Vagina (tissue), 2 donors: ENCODE data around the gene ACTL6B. TPM values are rescaled to one million over a fixed set of nuclear protein-coding genes. Genes with fewer than 3 reads are reported as not detected.
"Not testable (repeated sequence)": the region's sequence is repeated elsewhere in the genome, so short reads cannot be mapped to it uniquely, and the experiment has no call there.

Experiments used
- DNase-seq, 2 donors: peaks; one replicate each; pipeline ENCODE4 v3.0.0-alpha.2; 2017; ENCODE audit errors: extremely low spot score in 2 of 2
- H3K27ac ChIP-seq: fragments of 200-600 bp; sonication (generic); one replicate; pipeline ENCODE4 v1.5.1; 2019
- H3K27me3 ChIP-seq: fragments of 200-600 bp; sonication (generic); one replicate; pipeline ENCODE4 v1.5.1; 2019
- H3K36me3 ChIP-seq, 2 donors: fragments of 200-600 bp; sonication (generic); one replicate each; pipeline ENCODE4 v1.5.1; 2017 to 2019
- H3K4me1 ChIP-seq: fragments of 200-600 bp; sonication (generic); one replicate; pipeline ENCODE4 v1.5.1; 2019
- H3K4me3 ChIP-seq, 2 donors: fragments of 200-600 bp; sonication (generic); 1 replicate in 1 of 2; 2 replicates in 1 of 2; pipeline ENCODE4 v1.5.1; 2016 to 2019
- H3K9me3 ChIP-seq: fragments of 200-600 bp; sonication (generic); one replicate; pipeline ENCODE4 v1.5.1; 2019
- CTCF ChIP-seq, 3 experiments: fragments of 450-650 bp in 2 of 3; fragments of 200-600 bp in 1 of 3; sonication (generic) in 1 of 3; IDR thresholded peaks; one replicate each; pipeline ENCODE4 v1.5.1; 2017 to 2019; ENCODE audit warnings: antibody characterized with exemption in 3 of 3, mild to moderate bottlenecking in 2 of 3, moderate library complexity in 2 of 3
- POLR2A ChIP-seq, 2 donors: fragments of 450-650 bp; IDR thresholded peaks; one replicate each; pipeline ENCODE4 v1.6.1; 2017; ENCODE audit warnings: antibody characterized with exemption in 2 of 2, mild to moderate bottlenecking in 2 of 2, moderate library complexity in 2 of 2
- POLR2AphosphoS5 ChIP-seq, 2 donors: sonication (generic); formaldehyde crosslinking; IDR thresholded peaks; one replicate each; pipeline ENCODE4 v1.9.0; 2017; ENCODE audit warnings: antibody characterized with exemption in 2 of 2, mild to moderate bottlenecking in 2 of 2, low read depth in 1 of 2; ENCODE audit not compliant: insufficient read depth in 1 of 2
- intact Hi-C: fragments of 100-400 bp; cut with DNase I; formaldehyde crosslinking; loops from one replicate; pipeline ENCODE4 v1.15.1; 2023
- total RNA-seq: library from RNA; depleted of rRNA; stranded (reverse); fragments of >200 nt; gene quantifications from one replicate; pipeline ENCODE4 v1.2.3, GENCODE V29; 2016

Gene ACTL6B
- total RNA-seq, 1 donor from 2014 or later = 0.49 TPM

- Histone ChIP-seq H3K4me3 (no peak overlapping the region), H3K4me1 (peaks cover 4% of the 10 kb centered on the region), H3K27me3 (no peaks in the 10 kb centered on the region), H3K36me3 (no peaks in the 10 kb centered on the region), H3K9me3 (no peaks in the 10 kb centered on the region), H3K27ac (no peak overlapping the region)
- no peak for DNase-seq
- intact Hi-C loops = loop anchor here (5.0 to 10.0 kb wide), 2 partner anchors 83 to 195 kb away; partner anchors contain the start of genes FBXO24, LRCH4 and TSC22D4
- TF ChIP-seq POLR2A (IDR thresholded peaks at IDR 0.05) = no peak
- no peak for TF ChIP-seq POLR2AphosphoS5 (IDR thresholded peaks at IDR 0.05; ENCODE audit: insufficient read depth in 1 of 2, low read depth in 1 of 2)
- TF ChIP-seq CTCF (IDR thresholded peaks at IDR 0.05) = no peak
These were observed 13.8 kb upstream of the ACTL6B start for GRCh38 chr7:100670074-100670473.

DNA sequence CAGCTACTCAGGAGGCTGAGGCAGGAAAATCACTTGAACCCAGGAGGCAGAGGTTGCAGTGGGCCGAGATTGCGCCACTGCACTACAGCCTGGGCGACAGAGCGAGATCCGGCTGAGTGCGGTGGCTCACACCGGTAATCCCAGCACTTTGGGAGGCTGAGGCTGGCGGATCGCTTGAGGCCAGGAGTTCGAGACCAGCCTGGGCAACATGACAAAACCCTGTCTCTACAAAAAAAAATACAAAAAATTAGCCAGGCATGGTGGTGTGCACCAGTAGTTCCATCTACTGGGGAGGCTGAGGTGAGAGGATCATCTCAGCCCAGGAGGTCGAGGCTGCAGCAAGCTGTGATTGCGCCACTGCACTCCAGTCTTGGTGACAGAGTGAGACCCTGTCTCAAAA is 12.9 kb upstream of the ACTL6B start:
- H3K36me3 ChIP-seq, H3K27ac ChIP-seq, intact Hi-C loops, H3K9me3 ChIP-seq, H3K27me3 ChIP-seq, DNase-seq, H3K4me3 ChIP-seq, H3K4me1 ChIP-seq: not testable (repeated sequence)

- no peaks in the 10 kb centered on the region for H3K9me3 ChIP-seq
- intact Hi-C loops = no loop called here
- peaks cover 4% of the 10 kb centered on the region for H3K4me1 ChIP-seq
- no peaks in the 10 kb centered on the region for H3K36me3 ChIP-seq
- H3K27ac ChIP-seq = no peak overlapping the region
- no peaks in the 10 kb centered on the region for H3K27me3 ChIP-seq
- no peak for TF ChIP-seq POLR2AphosphoS5 (IDR thresholded peaks at IDR 0.05; ENCODE audit: insufficient read depth in 1 of 2, low read depth in 1 of 2)
- no peak overlapping the region for H3K4me3 ChIP-seq
- no peak for DNase-seq
These were observed 11.8 kb upstream of the ACTL6B start for GRCh38 chr7:100668069-100668449.

GRCh38 chr7:100667331-100668068 is 11.3 kb upstream of the ACTL6B start:
- no peak overlapping the region for H3K4me3 ChIP-seq
- no peak overlapping the region for H3K27ac ChIP-seq
- no peaks in the 10 kb centered on the region for H3K27me3 ChIP-seq
- DNase-seq = no peak
- no peaks in the 10 kb centered on the region for H3K36me3 ChIP-seq
- TF ChIP-seq POLR2A (IDR thresholded peaks at IDR 0.05) (no peak), CTCF (IDR thresholded peaks at IDR 0.05) (no peak), POLR2AphosphoS5 (IDR thresholded peaks at IDR 0.05; ENCODE audit: insufficient read depth in 1 of 2, low read depth in 1 of 2) (no peak)
- no peaks in the 10 kb centered on the region for H3K9me3 ChIP-seq
- intact Hi-C loops = no loop called here
- H3K4me1 ChIP-seq = no peaks in the 10 kb centered on the region

DNA sequence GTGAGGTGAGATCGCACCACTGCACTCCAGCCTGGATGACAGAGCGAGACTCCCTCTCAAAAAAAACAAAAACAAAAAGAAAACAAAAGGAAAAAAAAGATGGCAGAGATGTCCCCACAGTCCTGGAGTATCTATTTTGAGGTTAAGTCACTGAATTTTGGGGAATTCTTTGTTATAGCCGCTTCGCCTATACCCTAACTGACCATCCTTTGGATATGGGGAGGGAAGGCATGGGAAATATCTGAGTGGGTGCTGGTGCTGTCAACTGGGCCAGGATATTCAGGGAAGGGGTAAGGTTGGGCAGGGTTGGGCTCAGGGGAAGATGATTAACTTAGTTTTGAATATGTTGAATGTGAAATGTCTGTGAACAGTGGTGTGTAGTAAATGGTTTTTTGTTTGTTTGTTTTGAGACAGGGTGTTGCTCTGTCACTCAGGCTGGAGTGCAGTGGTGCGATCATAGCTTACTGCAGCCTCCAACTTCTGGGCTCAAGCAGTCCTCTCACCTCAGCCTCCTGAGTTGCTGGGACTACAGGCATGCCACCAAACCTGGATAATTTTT is 9.0 kb upstream of the ACTL6B start:
- Histone ChIP-seq H3K36me3 (no peaks in the 10 kb centered on the region), H3K27ac (no peak overlapping the region), H3K27me3 (no peaks in the 10 kb centered on the region), H3K4me3 (no peak overlapping the region), H3K9me3 (no peaks in the 10 kb centered on the region), H3K4me1 (no peaks in the 10 kb centered on the region)
- intact Hi-C loops = no loop called here
- TF ChIP-seq POLR2AphosphoS5 (IDR thresholded peaks at IDR 0.05; ENCODE audit: insufficient read depth in 1 of 2, low read depth in 1 of 2) (no peak), CTCF (IDR thresholded peaks at IDR 0.05) (no peak), POLR2A (IDR thresholded peaks at IDR 0.05) (no peak)
- DNase-seq = no peak

DNA sequence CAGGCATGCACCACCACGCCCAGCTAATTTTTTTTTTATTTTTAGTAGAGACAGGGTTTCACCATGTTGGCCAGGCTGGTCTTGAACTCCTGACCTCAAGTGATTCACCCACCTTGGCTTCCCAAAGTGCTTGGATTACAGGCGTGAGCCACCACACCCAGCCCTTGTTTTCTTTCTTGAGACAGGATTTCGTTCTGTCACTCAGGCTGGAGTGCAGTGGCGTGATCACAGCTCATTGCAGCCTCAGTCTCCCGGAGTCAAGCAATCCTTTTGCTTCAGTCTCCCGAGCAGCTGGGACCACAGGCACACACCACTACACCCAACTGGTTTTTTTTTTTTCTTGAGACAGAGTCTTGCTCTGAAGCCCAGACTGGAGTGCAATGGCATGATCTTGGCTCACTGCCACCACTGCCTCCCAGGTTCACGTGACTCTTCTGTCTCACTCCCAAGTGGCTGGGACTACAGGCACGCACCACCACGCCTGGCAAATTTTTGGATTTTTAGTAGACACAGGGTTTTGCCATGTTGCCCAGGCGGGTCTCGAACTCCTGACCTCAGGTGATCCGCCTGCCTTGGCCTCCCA is 6.0 kb upstream of the ACTL6B start:
- H3K27me3 ChIP-seq, DNase-seq, H3K9me3 ChIP-seq, H3K36me3 ChIP-seq, H3K4me1 ChIP-seq, H3K27ac ChIP-seq, H3K4me3 ChIP-seq, intact Hi-C loops: not testable (repeated sequence)
